DND-41 (cell line): ENCODE measurements around the gene DDX4.

Source experiments
- CTCF ChIP-seq: IDR thresholded peaks from 2 replicates; pipeline ENCODE4 v1.5.1; 2012; ENCODE audit warnings: borderline replicate concordance, low read length, moderate library complexity, mild to moderate bottlenecking; ENCODE audit not compliant: poor library complexity, severe bottlenecking; ENCODE audit errors: extremely low read depth
- EZH2 ChIP-seq: IDR thresholded peaks from 3 replicates; pipeline ENCODE4 v1.6.1; 2012; ENCODE audit warnings: borderline replicate concordance, low read depth, mild to moderate bottlenecking, moderate library complexity, low read length, inconsistent platforms; ENCODE audit not compliant: severe bottlenecking

DNA sequence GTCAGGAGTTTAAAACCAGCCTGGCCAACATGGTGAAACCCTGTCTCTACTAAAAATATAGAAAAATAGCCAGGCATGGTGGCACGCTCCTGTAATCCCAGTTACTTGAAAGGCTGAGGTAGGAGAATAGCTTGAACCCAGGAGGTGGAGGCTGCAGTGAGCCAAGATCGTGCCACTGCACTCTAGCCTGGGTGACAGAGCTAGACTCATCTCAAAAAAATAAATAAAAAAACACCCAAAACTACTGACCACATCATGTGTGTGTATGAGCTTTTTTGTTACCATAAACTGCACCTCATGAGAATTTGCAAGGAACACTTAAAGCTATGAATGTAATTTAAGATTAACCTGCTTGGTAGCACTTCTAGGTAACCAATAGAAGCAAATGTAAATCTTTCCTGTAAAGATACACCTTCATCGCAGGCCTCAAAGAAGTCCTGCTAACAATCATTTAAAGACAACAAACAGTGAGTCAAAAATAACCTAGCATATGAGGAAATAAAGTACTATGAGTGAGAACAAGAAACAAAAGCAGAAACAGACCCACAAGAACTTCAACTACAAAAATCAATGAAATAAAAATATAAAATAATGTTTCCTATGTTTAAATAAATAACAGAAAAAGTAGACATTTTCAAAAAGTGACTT lies 38.7 kb upstream of the DDX4 start:
- TF ChIP-seq EZH2: no peak
- no peak for TF ChIP-seq CTCF
